ENCODE results near the gene RAVER2. TPM values are rescaled to one million over a fixed set of nuclear protein-coding genes. Genes with fewer than 3 reads are reported as not detected.

RAVER2 gene
- total and polyA plus RNA-seq, 2 donors (not counting 1 experiment from before 2014, with no cell fraction given) = 0.82 to 1.4 TPM

- no peaks in the 10 kb centered on the region for H3K4me1 ChIP-seq (ENCODE audit: control insufficient read depth in 2 of 2, insufficient read depth in 2 of 2, low read length in 2 of 2)
- H3K36me3 ChIP-seq (replicated peaks in 1 of 2; ENCODE audit: control extremely low read depth in 1 of 2, control insufficient read depth in 1 of 2, extremely low read depth in 1 of 2, insufficient read depth in 2 of 2, low read length in 1 of 2) = peaks cover 2 to 93% of the 10 kb centered on the region in 2 experiments
- H3K27me3 ChIP-seq (replicated peaks in 1 of 4; ENCODE audit: control extremely low read depth in 1 of 4, control insufficient read depth in 3 of 4, insufficient read depth in 4 of 4, low read length in 3 of 4) = no peaks in the 10 kb centered on the region
- H3K4me3 ChIP-seq (ENCODE audit: control extremely low read depth in 1 of 5, extremely low read depth in 1 of 5, insufficient read depth in 1 of 5, low read depth in 2 of 5, low read length in 4 of 5) = no peak overlapping the region
- H3K4me2 ChIP-seq (replicated peaks; ENCODE audit: low read depth, low read length, poor library complexity, severe bottlenecking) = no peak overlapping the region
- Mint-ChIP-seq H3K27me3 (no peaks in the 10 kb centered on the region), H3K4me3 (no peak overlapping the region), H3K4me1 (peaks cover 12% of the 10 kb centered on the region), H3K9me3 (ENCODE audit: insufficient read depth) (no peaks in the 10 kb centered on the region), H3K27ac (no peak overlapping the region)
- peaks cover 6% of the 10 kb centered on the region for H3K79me2 ChIP-seq (ENCODE audit: control insufficient read depth, insufficient read depth, low read length)
- intact Hi-C loops (cut with micrococcal nuclease) = no loop called here
- 100% methylated on average over 5 of the region's 5 CpGs for WGBS (ENCODE audit: insufficient coverage)
- DNase-seq = no peak
- no peak overlapping the region for H3K9ac ChIP-seq (ENCODE audit: low read length)
- ChIA-PET POLR2A (no interaction called here), CTCF (no interaction called here)
- no peak overlapping the region for H2AFZ ChIP-seq (ENCODE audit: insufficient read depth, low read depth, low read length, poor library complexity, severe bottlenecking)
- no peak for TF ChIP-seq CTCF (IDR thresholded peaks at IDR 0.05)
- no peak for TF ChIP-seq EZH2 (IDR thresholded peaks at IDR 0.05; ENCODE audit: borderline replicate concordance, insufficient read depth, low read depth, low read length, poor library complexity, severe bottlenecking)
- H3K9me3 ChIP-seq (ENCODE audit: control extremely low read depth in 1 of 3, control insufficient read depth in 2 of 3, insufficient read depth in 1 of 3, low read length in 2 of 3) = no peaks in the 10 kb centered on the region
- H4K20me1 ChIP-seq (ENCODE audit: control insufficient read depth, insufficient read depth, low read length, poor library complexity, severe bottlenecking) = no peaks in the 10 kb centered on the region
- ATAC-seq (ENCODE audit: low read depth) = no peak
- H3K27ac ChIP-seq (ENCODE audit: low read length in 2 of 2) = no peak overlapping the region
These were observed 109.8 kb downstream of the RAVER2 start for GRCh38 chr1:64854674-64855073.

- Mint-ChIP-seq H3K4me3 (no peak overlapping the region), H3K27ac (no peak overlapping the region), H3K4me1 (peaks cover 14% of the 10 kb centered on the region), H3K9me3 (ENCODE audit: insufficient read depth) (no peaks in the 10 kb centered on the region), H3K27me3 (no peaks in the 10 kb centered on the region)
- Histone ChIP-seq H3K36me3 (replicated peaks in 1 of 2; ENCODE audit: control extremely low read depth in 1 of 2, control insufficient read depth in 1 of 2, extremely low read depth in 1 of 2, insufficient read depth in 2 of 2, low read length in 1 of 2) (peaks cover 2 to 89% of the 10 kb centered on the region in 2 experiments), H2AFZ (ENCODE audit: insufficient read depth, low read depth, low read length, poor library complexity, severe bottlenecking) (no peak overlapping the region), H3K27ac (ENCODE audit: low read length in 2 of 2) (no peak overlapping the region), H3K27me3 (replicated peaks in 1 of 4; ENCODE audit: control extremely low read depth in 1 of 4, control insufficient read depth in 3 of 4, insufficient read depth in 4 of 4, low read length in 3 of 4) (no peaks in the 10 kb centered on the region), H3K9me3 (ENCODE audit: control extremely low read depth in 1 of 3, control insufficient read depth in 2 of 3, insufficient read depth in 1 of 3, low read length in 2 of 3) (no peaks in the 10 kb centered on the region), H3K4me3 (ENCODE audit: control extremely low read depth in 1 of 5, extremely low read depth in 1 of 5, insufficient read depth in 1 of 5, low read depth in 2 of 5, low read length in 4 of 5) (no peak overlapping the region), H4K20me1 (ENCODE audit: control insufficient read depth, insufficient read depth, low read length, poor library complexity, severe bottlenecking) (no peaks in the 10 kb centered on the region), H3K9ac (ENCODE audit: low read length) (no peak overlapping the region), H3K4me1 (ENCODE audit: control insufficient read depth in 2 of 2, insufficient read depth in 2 of 2, low read length in 2 of 2) (peaks cover 0 to under 1% of the 10 kb centered on the region in 2 donors), H3K79me2 (ENCODE audit: control insufficient read depth, insufficient read depth, low read length) (peaks cover 6% of the 10 kb centered on the region), H3K4me2 (replicated peaks; ENCODE audit: low read depth, low read length, poor library complexity, severe bottlenecking) (no peak overlapping the region)
- ATAC-seq (ENCODE audit: low read depth) (no peak), DNase-seq (no peak)
- no peak for TF ChIP-seq CTCF (IDR thresholded peaks at IDR 0.05)
- TF ChIP-seq EZH2 (IDR thresholded peaks at IDR 0.05; ENCODE audit: borderline replicate concordance, insufficient read depth, low read depth, low read length, poor library complexity, severe bottlenecking) = no peak
- intact Hi-C loops (cut with micrococcal nuclease) = no loop called here
- ChIA-PET CTCF (no interaction called here), POLR2A (no interaction called here)
- WGBS (ENCODE audit: insufficient coverage) = 98% methylated on average over 7 of the region's 8 CpGs
These were observed 110.7 kb downstream of the RAVER2 start for GRCh38 chr1:64855557-64855956.
